Nephron progenitor cell (in vitro differentiated cells): ENCODE measurements around the gene SHROOM3.

Experiments
- DNase-seq: peaks from one replicate; pipeline ENCODE4 v3.0.0; 2021
- H3K27ac Mint-ChIP-seq: 2 replicates; pipeline ENCODE4 v1.8.0; 2021; ENCODE audit warnings: mild to moderate bottlenecking, moderate library complexity, mixed read lengths
- H3K27me3 Mint-ChIP-seq: 2 replicates; pipeline ENCODE4 v1.8.0; 2021; ENCODE audit warnings: mild to moderate bottlenecking, low read depth, mixed read lengths; ENCODE audit not compliant: poor library complexity
- H3K36me3 Mint-ChIP-seq: 2 replicates; pipeline ENCODE4 v1.8.0; 2021; ENCODE audit warnings: low read depth, mixed read lengths
- H3K4me1 Mint-ChIP-seq: 2 replicates; pipeline ENCODE4 v1.8.0; 2021; ENCODE audit warnings: mixed read lengths
- H3K4me3 Mint-ChIP-seq: 2 replicates; pipeline ENCODE4 v1.8.0; 2021; ENCODE audit warnings: mild to moderate bottlenecking, moderate library complexity, mixed read lengths
- H3K9me3 Mint-ChIP-seq: 2 replicates; pipeline ENCODE4 v1.8.0; 2021; ENCODE audit warnings: mild to moderate bottlenecking, moderate library complexity, mixed read lengths
- CTCF ChIP-seq: fragments of 200-600 bp; sonication (generic); IDR thresholded peaks from 2 replicates; pipeline ENCODE4 v1.5.0; 2021; ENCODE audit warnings: antibody characterized with exemption

SHROOM3 gene

GRCh38 chr4:76783836-76784235, 348.8 kb downstream of the SHROOM3 start:
- Mint-ChIP-seq H3K27me3 (no peaks in the 10 kb centered on the region), H3K4me1 (peaks cover 45% of the 10 kb centered on the region), H3K27ac (peak overlapping the region; percentile 80), H3K9me3 (peaks cover 19% of the 10 kb centered on the region), H3K4me3 (no peak overlapping the region), H3K36me3 (peaks cover 94% of the 10 kb centered on the region)
- DNase-seq, result no peak
- no peak for TF ChIP-seq CTCF

GRCh38 chr4:76784237-76784636, 349.2 kb downstream of the SHROOM3 start:
- Mint-ChIP-seq H3K4me3 (no peak overlapping the region), H3K27me3 (no peaks in the 10 kb centered on the region), H3K4me1 (peaks cover 41% of the 10 kb centered on the region), H3K36me3 (peaks cover 94% of the 10 kb centered on the region), H3K9me3 (peaks cover 23% of the 10 kb centered on the region), H3K27ac (no peak overlapping the region)
- DNase-seq, result no peak
- no peak for TF ChIP-seq CTCF

- Mint-ChIP-seq H3K4me3 (no peak overlapping the region), H3K4me1 (peaks cover 12% of the 10 kb centered on the region), H3K27ac (peak overlapping the region; percentile 45), H3K9me3 (peaks cover 44% of the 10 kb centered on the region), H3K27me3 (no peaks in the 10 kb centered on the region), H3K36me3 (peaks cover 87% of the 10 kb centered on the region)
- DNase-seq, result no peak
- no peak for TF ChIP-seq CTCF
Observed at GRCh38 chr4:76787898-76788297, 352.9 kb downstream of the SHROOM3 start.

GRCh38 chr4:76790377-76790776, 355.3 kb downstream of the SHROOM3 start:
- Mint-ChIP-seq H3K36me3 (peaks cover 73% of the 10 kb centered on the region), H3K4me1 (peaks cover 22% of the 10 kb centered on the region), H3K4me3 (no peak overlapping the region), H3K27ac (no peak overlapping the region), H3K9me3 (peaks cover 49% of the 10 kb centered on the region), H3K27me3 (no peaks in the 10 kb centered on the region)
- TF ChIP-seq CTCF, result no peak
- no peak for DNase-seq

- Mint-ChIP-seq H3K36me3 (peaks cover 73% of the 10 kb centered on the region), H3K27ac (no peak overlapping the region), H3K27me3 (no peaks in the 10 kb centered on the region), H3K4me1 (peaks cover 32% of the 10 kb centered on the region), H3K9me3 (peaks cover 57% of the 10 kb centered on the region), H3K4me3 (no peak overlapping the region)
- TF ChIP-seq CTCF, result no peak
- no peak for DNase-seq
Observed at GRCh38 chr4:76791479-76791878, 356.4 kb downstream of the SHROOM3 start.

GRCh38 chr4:76792418-76792817, 357.4 kb downstream of the SHROOM3 start:
- H3K27ac Mint-ChIP-seq, result no peak overlapping the region
- no peaks in the 10 kb centered on the region for H3K27me3 Mint-ChIP-seq

More at GRCh38 chr4:76792418-76792817, 357.4 kb downstream of the SHROOM3 start:
- no peak overlapping the region for H3K4me3 Mint-ChIP-seq
- H3K9me3 Mint-ChIP-seq, result peaks cover 59% of the 10 kb centered on the region
- peaks cover 67% of the 10 kb centered on the region for H3K36me3 Mint-ChIP-seq
- no peak for TF ChIP-seq CTCF
- no peak for DNase-seq
- H3K4me1 Mint-ChIP-seq, result peaks cover 34% of the 10 kb centered on the region
